Central memory CD8-positive, alpha-beta T cell (primary cell): ENCODE data around the gene CMIP.

Experiments used
- ATAC-seq: fragments of 150-1000 bp; cut with Tn5 transposase; replicated peaks from 2 replicates; pipeline ENCODE4 v1.10.0; 2022; ENCODE audit warnings: mild to moderate bottlenecking, moderate FRiP score, moderate number of reproducible peaks; ENCODE audit not compliant: poor library complexity, severe bottlenecking; ENCODE audit errors: extremely low read depth
- DNase-seq, 2 donors: peaks; one replicate each; pipeline ENCODE4 v3.0.0; 2021; ENCODE audit warnings: low spot score in 2 of 2
- H3K27ac Mint-ChIP-seq: one replicate; pipeline ENCODE4 v1.8.0; 2022; ENCODE audit warnings: low read depth, mild to moderate bottlenecking, moderate library complexity, mixed read lengths
- H3K27me3 Mint-ChIP-seq: one replicate; pipeline ENCODE4 v1.8.0; 2022; ENCODE audit warnings: mixed read lengths
- H3K36me3 Mint-ChIP-seq: one replicate; pipeline ENCODE4 v1.8.0; 2022; ENCODE audit warnings: mild to moderate bottlenecking, moderate library complexity, mixed read lengths; ENCODE audit not compliant: insufficient read depth
- H3K4me1 Mint-ChIP-seq: one replicate; pipeline ENCODE4 v1.8.0; 2022; ENCODE audit warnings: mixed read lengths
- H3K4me3 Mint-ChIP-seq: one replicate; pipeline ENCODE4 v1.8.0; 2022; ENCODE audit warnings: mild to moderate bottlenecking, moderate library complexity, mixed read lengths
- H3K9me3 Mint-ChIP-seq: one replicate; pipeline ENCODE4 v1.8.0; 2022; ENCODE audit warnings: mixed read lengths

Gene CMIP

GRCh38 chr16:81578636-81579413 is 134.2 kb downstream of the CMIP start:
- peaks cover 2% of the 10 kb centered on the region for H3K36me3 Mint-ChIP-seq
- DNase-seq (no peak), ATAC-seq (no peak)
- H3K27me3 Mint-ChIP-seq = no peaks in the 10 kb centered on the region
- H3K27ac Mint-ChIP-seq = peak overlapping the region; percentile 59
- H3K9me3 Mint-ChIP-seq = no peaks in the 10 kb centered on the region
- H3K4me1 Mint-ChIP-seq = peaks cover 10% of the 10 kb centered on the region
- no peak overlapping the region for H3K4me3 Mint-ChIP-seq

GRCh38 chr16:81581107-81581506 is 136.5 kb downstream of the CMIP start:
- Mint-ChIP-seq H3K9me3 (no peaks in the 10 kb centered on the region), H3K27me3 (no peaks in the 10 kb centered on the region), H3K4me3 (no peak overlapping the region), H3K4me1 (peaks cover 20% of the 10 kb centered on the region), H3K27ac (peak overlapping the region; percentile 8), H3K36me3 (no peaks in the 10 kb centered on the region)
- ATAC-seq (no peak), DNase-seq (no peak)

- H3K36me3 Mint-ChIP-seq = no peaks in the 10 kb centered on the region
- H3K27me3 Mint-ChIP-seq = no peaks in the 10 kb centered on the region
- no peaks in the 10 kb centered on the region for H3K9me3 Mint-ChIP-seq
- DNase-seq (no peak), ATAC-seq (no peak)
- peaks cover 30% of the 10 kb centered on the region for H3K4me1 Mint-ChIP-seq
- no peak overlapping the region for H3K27ac Mint-ChIP-seq
- no peak overlapping the region for H3K4me3 Mint-ChIP-seq
Measured at GRCh38 chr16:81582655-81583441, 138.2 kb downstream of the CMIP start.

GRCh38 chr16:81583893-81584631 is 139.5 kb downstream of the CMIP start:
- Mint-ChIP-seq H3K27me3 (no peaks in the 10 kb centered on the region), H3K4me3 (no peak overlapping the region), H3K36me3 (no peaks in the 10 kb centered on the region), H3K27ac (peak overlapping the region; percentile 76), H3K9me3 (no peaks in the 10 kb centered on the region), H3K4me1 (peaks cover 42% of the 10 kb centered on the region)
- ATAC-seq (no peak), DNase-seq (no peak)

DNA sequence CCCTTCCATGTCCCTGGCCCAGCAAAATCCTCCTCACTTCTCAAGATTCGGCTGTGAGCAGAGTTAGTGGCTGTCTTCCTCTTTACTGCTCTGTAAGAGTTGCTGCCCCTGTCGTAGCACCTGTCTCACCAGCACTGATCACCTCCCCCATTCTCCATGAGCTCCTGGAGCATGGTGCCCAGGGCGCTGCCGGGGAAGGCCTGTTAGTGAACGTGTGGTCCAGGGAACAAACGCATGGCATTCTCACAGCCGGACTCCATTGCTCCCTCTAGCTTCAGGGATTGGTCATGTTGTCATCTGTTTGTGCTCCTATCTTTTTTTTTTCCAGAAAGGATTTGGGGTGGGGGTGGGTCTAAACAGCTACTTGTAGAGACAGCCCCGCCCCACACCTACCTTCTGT is 141.2 kb downstream of the CMIP start:
- peak overlapping the region; percentile 85 for H3K27ac Mint-ChIP-seq
- no peak for ATAC-seq

DNA sequence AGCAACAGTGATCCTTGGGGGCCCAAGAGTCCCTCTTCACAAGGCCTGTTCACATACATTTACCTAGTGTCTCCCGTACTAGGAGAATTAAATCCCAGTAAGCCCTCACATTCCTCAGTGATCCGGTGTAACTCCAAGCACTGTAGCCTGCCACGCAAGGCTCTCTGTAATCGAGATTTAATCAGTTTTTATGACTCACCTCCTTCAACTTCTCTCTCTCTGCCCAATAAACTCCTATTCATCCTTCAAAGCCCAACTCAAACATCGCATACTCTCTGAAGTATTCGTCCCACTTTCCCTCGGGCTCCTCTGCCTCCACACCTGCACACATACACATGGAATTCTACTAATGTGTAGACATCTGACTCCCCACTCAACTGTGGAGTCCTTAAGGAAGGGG is 141.8 kb downstream of the CMIP start:
- Mint-ChIP-seq H3K4me3 (no peak overlapping the region), H3K9me3 (no peaks in the 10 kb centered on the region), H3K4me1 (peaks cover 55% of the 10 kb centered on the region), H3K36me3 (peaks cover 3% of the 10 kb centered on the region), H3K27me3 (no peaks in the 10 kb centered on the region), H3K27ac (peak overlapping the region; percentile 65)
- no peak for DNase-seq
- no peak for ATAC-seq

More for the DNA sequence above, 141.2 kb downstream of the CMIP start:
- DNase-seq = no peak
- H3K4me3 Mint-ChIP-seq = no peak overlapping the region
- H3K27me3 Mint-ChIP-seq = no peaks in the 10 kb centered on the region
- peaks cover 52% of the 10 kb centered on the region for H3K4me1 Mint-ChIP-seq
- peaks cover 3% of the 10 kb centered on the region for H3K36me3 Mint-ChIP-seq
- no peaks in the 10 kb centered on the region for H3K9me3 Mint-ChIP-seq

DNA sequence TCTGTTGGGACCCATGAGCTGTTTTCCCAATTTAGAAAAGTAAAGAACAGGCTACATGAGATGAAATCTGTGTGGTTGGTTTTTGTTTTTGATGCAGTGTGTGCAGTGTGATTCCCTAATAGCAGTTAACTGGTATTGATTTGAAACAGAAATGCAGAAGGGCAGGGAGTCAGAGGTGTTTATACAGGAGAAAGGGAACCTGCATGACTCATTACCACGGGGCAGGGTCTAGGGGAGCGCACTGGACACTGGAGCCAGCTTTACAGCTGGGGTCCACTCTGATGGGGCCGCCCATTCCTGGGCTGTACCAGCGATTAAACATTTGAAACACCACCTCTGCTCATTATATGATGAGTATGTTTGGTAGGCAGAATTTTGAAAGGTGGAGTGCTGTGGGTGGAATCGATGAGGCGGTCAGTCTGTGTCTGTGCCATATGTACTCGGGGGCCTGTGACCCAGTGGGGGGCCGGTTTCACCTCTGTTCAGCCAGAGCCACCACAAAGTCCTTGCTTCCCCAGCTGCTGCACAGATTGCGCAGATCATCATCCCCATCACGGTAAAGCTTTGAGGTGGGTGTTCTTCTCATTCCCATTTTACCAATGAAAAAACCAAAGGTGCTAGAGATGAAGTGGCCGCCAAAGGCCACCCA is 142.5 kb downstream of the CMIP start:
- no peaks in the 10 kb centered on the region for H3K27me3 Mint-ChIP-seq
- H3K4me1 Mint-ChIP-seq = peaks cover 60% of the 10 kb centered on the region
- H3K9me3 Mint-ChIP-seq = no peaks in the 10 kb centered on the region
- peaks cover 3% of the 10 kb centered on the region for H3K36me3 Mint-ChIP-seq
- H3K4me3 Mint-ChIP-seq = no peak overlapping the region
- ATAC-seq (no peak), DNase-seq (no peak)
- H3K27ac Mint-ChIP-seq = peak overlapping the region; percentile 65

DNA sequence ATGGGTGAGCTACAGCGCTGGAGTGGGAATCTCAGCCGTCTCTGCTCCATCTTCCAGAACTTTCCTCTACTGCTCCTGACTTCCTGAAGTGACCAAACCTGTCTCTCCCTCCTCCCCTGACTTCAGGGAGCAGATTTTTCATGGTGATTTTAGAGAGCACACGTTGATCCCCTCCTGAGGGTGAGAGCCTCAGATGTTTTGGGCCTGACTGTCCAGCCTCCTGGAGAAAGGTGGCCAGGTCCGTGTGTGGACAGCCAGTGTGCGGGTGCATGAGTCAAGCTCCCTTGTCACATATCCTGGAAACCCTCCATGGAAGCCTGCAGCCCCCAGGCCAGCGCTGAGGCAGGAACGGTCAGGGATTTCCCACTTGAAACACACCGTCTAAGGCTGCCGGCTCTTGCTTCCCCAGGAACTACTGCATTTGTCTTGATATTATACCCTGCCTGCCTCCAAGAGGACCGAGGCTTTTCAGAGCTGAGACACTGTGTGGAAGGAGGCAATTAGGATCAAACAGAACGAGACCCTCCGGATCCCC is 143.1 kb downstream of the CMIP start:
- no peaks in the 10 kb centered on the region for H3K9me3 Mint-ChIP-seq
- H3K4me3 Mint-ChIP-seq = no peak overlapping the region
- H3K27me3 Mint-ChIP-seq = no peaks in the 10 kb centered on the region
- DNase-seq (no peak), ATAC-seq (no peak)
- peaks cover 5% of the 10 kb centered on the region for H3K36me3 Mint-ChIP-seq
- peaks cover 65% of the 10 kb centered on the region for H3K4me1 Mint-ChIP-seq
- peak overlapping the region; percentile 41 for H3K27ac Mint-ChIP-seq

GRCh38 chr16:81588326-81589081 is 143.9 kb downstream of the CMIP start:
- Mint-ChIP-seq H3K4me3 (no peak overlapping the region), H3K36me3 (peaks cover 5% of the 10 kb centered on the region), H3K27me3 (no peaks in the 10 kb centered on the region), H3K27ac (peak overlapping the region; percentile 41), H3K9me3 (no peaks in the 10 kb centered on the region), H3K4me1 (peaks cover 66% of the 10 kb centered on the region)
- ATAC-seq = no peak
- DNase-seq = no peak

- Mint-ChIP-seq H3K27me3 (no peaks in the 10 kb centered on the region), H3K4me3 (no peak overlapping the region), H3K4me1 (peaks cover 67% of the 10 kb centered on the region), H3K27ac (no peak overlapping the region), H3K9me3 (no peaks in the 10 kb centered on the region), H3K36me3 (peaks cover 5% of the 10 kb centered on the region)
- no peak for DNase-seq
- no peak for ATAC-seq
Measured at GRCh38 chr16:81589975-81590650, 145.5 kb downstream of the CMIP start.
